OCI-LY3 (cell line): ENCODE results near the gene FMN1.

Experiments used
- H2AFZ ChIP-seq: fragments of 200-600, 300-600 bp; shearing (Covaris generic); 2 replicates; pipeline ENCODE4 v1.6.0; 2014; ENCODE audit warnings: antibody characterized with exemption, low read depth, low read length
- H3K27ac ChIP-seq: fragments of 200-600, 300-600 bp; sonication (generic); 2 replicates; pipeline ENCODE4 v1.5.1; 2014; ENCODE audit warnings: mild to moderate bottlenecking, low read length, moderate library complexity, mixed read lengths
- H3K27me3 ChIP-seq: fragments of 200-600, 300-600 bp; sonication (generic); 2 replicates; pipeline ENCODE4 v1.6.1; 2014; ENCODE audit warnings: low read depth, low read length, mixed read lengths
- H3K36me3 ChIP-seq: fragments of 200-600, 300-600 bp; sonication (generic); replicated peaks from 2 replicates; pipeline ENCODE3; 2014; ENCODE audit warnings: low read depth, low read length, mixed read lengths
- H3K4me1 ChIP-seq: fragments of 300-600, 200-600 bp; sonication (generic); 2 replicates; pipeline ENCODE4 v1.6.1; 2014; ENCODE audit warnings: low read length, mixed read lengths
- H3K4me2 ChIP-seq: fragments of 200-600, 300-600 bp; sonication (generic); 2 replicates; pipeline ENCODE4 v1.6.1; 2014; ENCODE audit warnings: low read length, mixed read lengths
- H3K4me3 ChIP-seq: fragments of 300-600, 200-600 bp; sonication (generic); 2 replicates; pipeline ENCODE4 v1.5.1; 2014; ENCODE audit warnings: antibody characterized with exemption, mild to moderate bottlenecking, low read length, moderate library complexity
- H3K79me2 ChIP-seq: fragments of 300-600, 200-600 bp; shearing (Covaris generic); 2 replicates; pipeline ENCODE4 v1.6.1; 2014; ENCODE audit warnings: mild to moderate bottlenecking, low read length, mixed read lengths
- H3K9ac ChIP-seq: fragments of 300-600, 200-600 bp; shearing (Covaris generic); 2 replicates; pipeline ENCODE4 v1.6.0; 2014; ENCODE audit warnings: mild to moderate bottlenecking, low read length, moderate library complexity
- H3K9me3 ChIP-seq: fragments of 200-600, 300-600 bp; shearing (Covaris generic); 2 replicates; pipeline ENCODE4 v1.6.1; 2014; ENCODE audit warnings: low read length, mixed read lengths; ENCODE audit not compliant: insufficient read depth
- H4K20me1 ChIP-seq: fragments of 200-600, 300-600 bp; sonication (generic); 2 replicates; pipeline ENCODE4 v1.6.1; 2016; ENCODE audit warnings: low read length, mixed read lengths; ENCODE audit not compliant: insufficient read depth
- CTCF ChIP-seq: fragments of 200-600, 300-600 bp; sonication (generic); IDR thresholded peaks from 2 replicates; pipeline ENCODE4 v1.5.1; 2014; ENCODE audit warnings: antibody characterized with exemption, low read length, low read depth
- EZH2phosphoT487 ChIP-seq: fragments of 200-600 bp; shearing (Covaris generic); IDR thresholded peaks from 2 replicates; pipeline ENCODE4 v1.6.1; 2018; ENCODE audit warnings: antibody characterized with exemption, mixed run types, low read depth

FMN1 gene

GRCh38 chr15:33089878-33090757 lies 104.4 kb downstream of the FMN1 start:
- Histone ChIP-seq H3K27ac (no peak overlapping the region), H3K4me1 (no peaks in the 10 kb centered on the region), H3K4me3 (no peak overlapping the region), H3K9ac (no peak overlapping the region), H4K20me1 (no peaks in the 10 kb centered on the region), H2AFZ (no peak overlapping the region), H3K36me3 (no peaks in the 10 kb centered on the region), H3K79me2 (no peaks in the 10 kb centered on the region), H3K27me3 (peaks cover 40% of the 10 kb centered on the region), H3K4me2 (no peak overlapping the region), H3K9me3 (no peaks in the 10 kb centered on the region)
- TF ChIP-seq CTCF (no peak), EZH2phosphoT487 (no peak)

GRCh38 chr15:33089165-33089877 lies 105.2 kb downstream of the FMN1 start:
- no peak overlapping the region for H3K9ac ChIP-seq
- no peaks in the 10 kb centered on the region for H4K20me1 ChIP-seq
- no peak overlapping the region for H2AFZ ChIP-seq
- H3K27ac ChIP-seq = no peak overlapping the region
- TF ChIP-seq EZH2phosphoT487 = no peak
- TF ChIP-seq CTCF = no peak
- H3K4me1 ChIP-seq = no peaks in the 10 kb centered on the region
- H3K9me3 ChIP-seq = no peaks in the 10 kb centered on the region
- no peak overlapping the region for H3K4me3 ChIP-seq
- no peaks in the 10 kb centered on the region for H3K79me2 ChIP-seq
- peaks cover 45% of the 10 kb centered on the region for H3K27me3 ChIP-seq
- no peak overlapping the region for H3K4me2 ChIP-seq
- H3K36me3 ChIP-seq = no peaks in the 10 kb centered on the region

GRCh38 chr15:33086500-33087121 lies 107.9 kb downstream of the FMN1 start:
- TF ChIP-seq EZH2phosphoT487 (no peak), CTCF (peak; percentile 79)
- H3K27me3 ChIP-seq = peaks cover 36% of the 10 kb centered on the region
- no peak overlapping the region for H3K27ac ChIP-seq
- no peaks in the 10 kb centered on the region for H3K36me3 ChIP-seq
- no peaks in the 10 kb centered on the region for H3K4me1 ChIP-seq
- no peaks in the 10 kb centered on the region for H4K20me1 ChIP-seq
- no peaks in the 10 kb centered on the region for H3K9me3 ChIP-seq
- H3K4me3 ChIP-seq = no peak overlapping the region
- no peak overlapping the region for H2AFZ ChIP-seq
- H3K9ac ChIP-seq = no peak overlapping the region
- H3K4me2 ChIP-seq = no peak overlapping the region
- H3K79me2 ChIP-seq = no peaks in the 10 kb centered on the region

GRCh38 chr15:33084661-33085060 lies 109.9 kb downstream of the FMN1 start:
- no peaks in the 10 kb centered on the region for H3K4me1 ChIP-seq
- no peaks in the 10 kb centered on the region for H3K79me2 ChIP-seq
- no peak overlapping the region for H3K4me2 ChIP-seq
- no peak overlapping the region for H3K4me3 ChIP-seq
- no peaks in the 10 kb centered on the region for H3K36me3 ChIP-seq
- no peak overlapping the region for H3K9ac ChIP-seq
- no peak overlapping the region for H3K27ac ChIP-seq
- no peak for TF ChIP-seq EZH2phosphoT487
- no peak for TF ChIP-seq CTCF
- no peaks in the 10 kb centered on the region for H3K9me3 ChIP-seq
- peaks cover 29% of the 10 kb centered on the region for H3K27me3 ChIP-seq
- H4K20me1 ChIP-seq = no peaks in the 10 kb centered on the region
- no peak overlapping the region for H2AFZ ChIP-seq
